ENCODE data around the gene PPP3CA. TPM values are rescaled to one million over a fixed set of nuclear protein-coding genes. Genes with fewer than 3 reads are reported as not detected.
A peak's percentile ranks its signal among the peaks of the same experiment; 100 is the strongest.

Gene PPP3CA
- total and polyA plus RNA-seq, 8 donors = 38.8 to 58.6 (median 54.8) TPM

- intact Hi-C loops (cut with DNase I) = no loop called here
- H3K4me1 ChIP-seq = peaks cover 0 to 9% of the 10 kb centered on the region in 2 donors
Measured at GRCh38 chr4:100986360-100986868, 360.9 kb downstream of the PPP3CA start.

GRCh38 chr4:100985576-100985975 lies 361.8 kb downstream of the PPP3CA start:
- Histone ChIP-seq H3K4me1 (peaks cover 0 to 12% of the 10 kb centered on the region in 2 donors), H3K9me3 (no peaks in the 10 kb centered on the region), H3K27ac (no peak overlapping the region), H3K4me3 (no peak overlapping the region), H3K36me3 (no peaks in the 10 kb centered on the region), H3K27me3 (no peaks in the 10 kb centered on the region)
- intact Hi-C loops (cut with DNase I) = no loop called here
- no peak for TF ChIP-seq CTCF (IDR thresholded peaks at IDR 0.05)
- DNase-seq = no peak
- no peak for ATAC-seq

More at GRCh38 chr4:100986360-100986868, 360.9 kb downstream of the PPP3CA start:
- no peaks in the 10 kb centered on the region for H3K9me3 ChIP-seq
- TF ChIP-seq CTCF (IDR thresholded peaks at IDR 0.05) = no peak
- ATAC-seq = peak; percentile 79
- H3K36me3 ChIP-seq = no peaks in the 10 kb centered on the region
- DNase-seq = no peak
- no peak overlapping the region for H3K4me3 ChIP-seq
- H3K27me3 ChIP-seq = no peaks in the 10 kb centered on the region
- no peak overlapping the region for H3K27ac ChIP-seq

- no peak for ATAC-seq
- intact Hi-C loops (cut with DNase I) = no loop called here
Measured at GRCh38 chr4:100984901-100985300, 362.4 kb downstream of the PPP3CA start.

GRCh38 chr4:100983426-100983825 lies 363.9 kb downstream of the PPP3CA start:
- ATAC-seq (no peak), DNase-seq (no peak)
- no peak for TF ChIP-seq CTCF (IDR thresholded peaks at IDR 0.05)
- Histone ChIP-seq H3K36me3 (no peaks in the 10 kb centered on the region), H3K27ac (no peak overlapping the region), H3K27me3 (no peaks in the 10 kb centered on the region), H3K4me3 (no peak overlapping the region), H3K9me3 (no peaks in the 10 kb centered on the region), H3K4me1 (peaks cover 0 to 12% of the 10 kb centered on the region in 2 donors)
- intact Hi-C loops (cut with DNase I) = no loop called here

More at GRCh38 chr4:100984901-100985300, 362.4 kb downstream of the PPP3CA start:
- no peaks in the 10 kb centered on the region for H3K9me3 ChIP-seq
- H3K4me3 ChIP-seq = no peak overlapping the region
- TF ChIP-seq CTCF (IDR thresholded peaks at IDR 0.05) = no peak
- H3K27me3 ChIP-seq = no peaks in the 10 kb centered on the region
- H3K4me1 ChIP-seq = peaks cover 0 to 12% of the 10 kb centered on the region in 2 donors
- no peak for DNase-seq
- no peaks in the 10 kb centered on the region for H3K36me3 ChIP-seq
- no peak overlapping the region for H3K27ac ChIP-seq

GRCh38 chr4:100982345-100982744 lies 365.0 kb downstream of the PPP3CA start:
- Histone ChIP-seq H3K4me3 (no peak overlapping the region), H3K36me3 (no peaks in the 10 kb centered on the region), H3K4me1 (peaks cover 0 to 12% of the 10 kb centered on the region in 2 donors), H3K9me3 (no peaks in the 10 kb centered on the region), H3K27ac (peak overlapping the region in 1 of 2 donors; percentile 63), H3K27me3 (no peaks in the 10 kb centered on the region)
- no peak for ATAC-seq
- no peak for TF ChIP-seq CTCF (IDR thresholded peaks at IDR 0.05)
- no peak for DNase-seq
- intact Hi-C loops (cut with DNase I) = no loop called here
